ENCODE results near the gene PGM3. TPM values are rescaled to one million over a fixed set of nuclear protein-coding genes. Genes with fewer than 3 reads are reported as not detected.

PGM3 gene
- total and polyA plus RNA-seq, 2 donors (not counting 3 experiments of a cell fraction or from before 2014, with no cell fraction given): 19.8 to 70.7 TPM

DNA sequence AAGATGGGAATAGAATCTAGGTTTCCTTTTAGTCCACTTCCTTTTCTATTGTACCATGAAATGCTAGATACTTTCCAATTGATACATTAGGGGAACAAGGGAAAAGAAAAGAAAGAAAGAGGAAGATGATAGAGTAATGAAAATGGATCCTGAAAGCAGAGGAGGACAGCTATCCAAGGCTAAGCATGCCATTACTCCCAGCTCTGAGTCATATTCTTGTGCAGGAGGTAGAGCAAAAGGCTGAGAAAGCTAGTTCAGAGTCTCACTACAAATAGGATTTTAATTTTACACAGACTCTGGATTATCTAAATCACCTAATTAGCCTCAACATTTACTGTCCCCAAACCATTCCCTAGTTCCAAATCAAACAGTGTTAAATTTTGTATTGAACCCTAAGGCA, 23.7 kb upstream of the PGM3 start:
- no peak overlapping the region for H3K4me2 ChIP-seq (ENCODE audit: insufficient read depth, low read length)
- H2AFZ ChIP-seq (ENCODE audit: low read depth, low read length): no peak overlapping the region
- no peak overlapping the region for H3K27ac ChIP-seq (ENCODE audit: insufficient read depth, low read depth, low read length)
- H3K9me1 ChIP-seq (replicated peaks; ENCODE audit: control insufficient read depth, extremely low read depth, insufficient read depth, low read length): no peaks in the 10 kb centered on the region
- no peaks in the 10 kb centered on the region for H3K9me3 ChIP-seq (replicated peaks; ENCODE audit: control insufficient read depth, insufficient read depth, low read length)
- no peak overlapping the region for H3K4me3 ChIP-seq (replicated peaks in 1 of 3; ENCODE audit: insufficient read depth in 1 of 3, low read depth in 1 of 3, low read length in 3 of 3)
- ChIA-PET CTCF (interaction anchor here (0.7 to 13.1 kb wide), 9 partner anchors 13 to 319 kb away, joined by 3 to 431 read pairs (median 16); partner anchors contain the start of genes DOP1A, PGM3, PRSS35 and RWDD2A), POLR2A (no interaction called here)
- BruUV-seq (replicated peaks): no TSS peak
- FAIRE-seq (no peak), DNase-seq (ENCODE audit: low read depth, low spot score) (no peak)
- TF ChIP-seq MAX (IDR thresholded peaks at IDR 0.05; ENCODE audit: insufficient read depth, insufficient read length) (no peak), CTCF (IDR thresholded peaks at IDR 0.05; ENCODE audit: extremely low read depth in 1 of 2, insufficient read depth in 1 of 2, low read depth in 1 of 2, low read length in 2 of 2) (no peak), JUN (IDR thresholded peaks at IDR 0.05; ENCODE audit: borderline replicate concordance, insufficient read depth, insufficient read length, low read depth) (no peak), GATA2 (IDR thresholded peaks at IDR 0.05; ENCODE audit: insufficient read depth, insufficient read length, low read depth, low read length) (no peak), EZH2 (IDR thresholded peaks at IDR 0.05; ENCODE audit: borderline replicate concordance, low read depth, low read length, severe bottlenecking) (no peak), POLR2AphosphoS5 (IDR thresholded peaks at IDR 0.05; ENCODE audit: insufficient read depth, low read depth, low read length) (no peak), MYC (IDR thresholded peaks at IDR 0.05; ENCODE audit: low read depth, low read length) (no peak), FOS (IDR thresholded peaks at IDR 0.05; ENCODE audit: borderline replicate concordance, insufficient read depth, low read length) (no peak), POLR2A (IDR thresholded peaks at IDR 0.05; ENCODE audit: low read depth, low read length) (no peak)
- no peaks in the 10 kb centered on the region for H4K20me1 ChIP-seq (replicated peaks; ENCODE audit: control insufficient read depth, extremely low read depth, insufficient read depth, low read length)
- H3K9ac ChIP-seq (replicated peaks; ENCODE audit: extremely low read depth, insufficient read depth, low read length): no peak overlapping the region
- no peaks in the 10 kb centered on the region for H3K4me1 ChIP-seq (ENCODE audit: control insufficient read depth, extremely low read depth, insufficient read depth, low read length)
- intact Hi-C loops (cut with micrococcal nuclease): no loop called here
- no peaks in the 10 kb centered on the region for H3K27me3 ChIP-seq (ENCODE audit: control insufficient read depth in 2 of 2, insufficient read depth in 2 of 2, low read length in 2 of 2)
- no peaks in the 10 kb centered on the region for H3K36me3 ChIP-seq (ENCODE audit: control insufficient read depth in 2 of 2, extremely low read depth in 1 of 2, insufficient read depth in 2 of 2, low read length in 2 of 2)
- dilution Hi-C loops (cut with MboI; ENCODE audit: extremely low pct_ligation_motif_present, low sequenced_read_pairs): loop anchor here (25.0 kb wide), 1 partner anchor 295 kb away; the partner anchor contains the start of gene PRSS35
- no peaks in the 10 kb centered on the region for H3K79me2 ChIP-seq (ENCODE audit: control insufficient read depth, insufficient read depth, low read length)

All from endothelial cell of umbilical vein (primary cell).